GM21515 (cell line): ENCODE results near the gene APOH.

Experiments
- ATAC-seq: cut with Tn5 transposase; IDR thresholded peaks from one replicate; pipeline ENCODE4 v1.9.1; 2021; ENCODE audit not compliant: unreplicated experiment

The APOH gene

DNA sequence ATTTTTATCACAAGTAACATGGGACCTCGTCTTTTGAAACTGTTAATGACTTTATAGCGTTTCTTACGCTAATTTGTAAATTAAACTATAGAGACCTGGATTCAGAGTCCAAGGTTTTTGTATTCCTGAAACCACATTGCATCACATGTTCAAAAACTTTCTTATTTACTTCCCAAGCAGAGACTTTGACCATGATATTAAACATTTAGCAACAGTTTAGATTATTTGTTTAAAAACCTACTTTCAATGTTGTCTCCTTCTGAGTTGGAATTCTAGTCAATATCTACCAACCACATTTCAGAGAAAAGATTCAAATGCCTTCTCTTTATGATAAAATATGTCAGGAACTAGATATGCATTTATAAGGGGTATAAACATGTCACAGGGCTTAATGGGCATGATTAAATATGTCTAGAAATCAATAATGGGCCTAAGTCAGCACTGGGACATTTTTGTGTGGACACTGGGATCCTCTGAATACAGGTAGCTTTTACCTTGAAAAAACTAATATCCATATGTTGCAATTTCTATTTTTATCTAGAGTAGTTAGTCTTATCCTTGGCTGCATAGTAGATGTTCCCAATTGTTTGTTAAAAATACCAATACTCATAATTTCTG is 6.3 kb upstream of the APOH start:
- no peak for ATAC-seq

GRCh38 chr17:66234611-66235010 is 5.4 kb upstream of the APOH start:
- ATAC-seq, result no peak

DNA sequence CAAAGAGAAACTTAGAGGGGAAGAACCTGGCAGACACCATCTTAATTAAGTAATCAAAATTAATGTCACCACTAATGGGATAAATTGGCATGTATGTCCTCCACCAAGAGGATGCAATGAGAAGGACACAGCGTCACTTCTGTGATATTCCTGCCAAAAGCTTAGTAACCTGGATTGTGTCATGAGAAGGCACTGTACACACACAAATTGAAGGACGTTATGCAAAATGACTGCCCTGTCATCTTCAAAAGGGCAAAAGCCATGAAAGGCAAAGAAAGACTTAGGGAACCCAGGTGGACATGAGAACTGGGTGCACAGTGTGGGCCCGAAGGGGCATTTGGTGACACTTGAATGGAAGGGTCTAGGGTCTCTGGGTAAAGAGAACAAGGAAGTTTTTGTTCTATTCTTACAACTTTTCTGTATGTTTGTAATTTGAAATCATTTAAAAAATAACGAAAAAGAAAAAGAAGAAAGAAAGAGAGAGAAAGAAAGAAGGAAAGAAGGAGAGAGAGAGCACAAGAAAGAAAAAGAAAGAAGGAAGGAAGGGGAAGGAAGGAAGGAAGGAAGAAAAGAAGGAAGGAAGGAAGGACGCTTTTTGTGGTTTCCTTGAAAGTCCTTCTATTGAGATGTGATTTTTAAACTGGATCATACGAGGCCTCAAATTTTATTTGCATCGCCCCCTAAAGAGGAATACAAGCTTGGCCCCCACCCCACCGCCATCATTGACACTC is 4.0 kb upstream of the APOH start:
- ATAC-seq, result no peak

- ATAC-seq, result no peak
Measured at GRCh38 chr17:66230922-66231591, 1.8 kb upstream of the APOH start.

- no peak for ATAC-seq
Measured at GRCh38 chr17:66229783-66230538, 746 bp upstream of the APOH start.

DNA sequence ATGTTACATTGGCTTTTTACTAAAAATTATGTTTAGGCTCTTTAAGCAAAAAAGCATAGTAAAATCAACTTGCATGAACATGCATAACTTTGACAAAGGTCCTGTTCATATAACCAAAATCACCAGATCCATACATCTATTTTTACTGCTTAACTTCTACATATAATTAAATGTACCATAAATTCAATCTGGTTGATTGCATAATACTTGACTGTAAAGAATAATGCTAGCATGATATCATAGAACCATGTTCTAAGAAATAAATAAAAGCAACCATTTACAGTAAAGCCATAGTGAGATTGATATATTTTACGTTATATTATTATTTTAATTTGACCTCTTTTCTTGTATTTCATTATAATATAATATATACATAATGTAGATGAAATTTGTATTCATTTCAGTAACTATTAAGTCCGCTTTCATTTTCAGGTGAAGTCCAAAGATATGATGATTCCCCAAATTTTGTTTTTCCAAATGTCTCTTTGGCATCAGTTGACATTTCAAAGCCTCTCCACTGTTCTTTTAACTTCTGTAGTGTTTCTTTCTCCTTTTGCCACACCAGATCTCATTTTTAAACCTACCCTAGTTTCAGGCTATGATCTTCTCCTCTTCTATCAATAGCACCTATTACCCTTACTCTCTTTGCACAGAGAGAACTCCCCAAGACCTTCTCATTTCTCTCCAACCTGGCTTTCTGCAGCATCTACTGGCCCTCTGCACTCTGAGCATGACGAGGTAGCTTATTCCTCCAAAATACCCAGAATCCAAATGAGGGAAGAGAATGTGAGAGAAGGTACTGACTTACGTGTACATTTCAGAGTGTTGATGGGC is 1.8 kb downstream of the APOH start:
- no peak for ATAC-seq

- no peak for ATAC-seq
Measured at GRCh38 chr17:66222798-66223350, 6.3 kb downstream of the APOH start.

- ATAC-seq, result no peak
Measured at GRCh38 chr17:66221755-66222530, 7.3 kb downstream of the APOH start.

- ATAC-seq, result no peak
Measured at GRCh38 chr17:66221343-66221742, 7.9 kb downstream of the APOH start.

DNA sequence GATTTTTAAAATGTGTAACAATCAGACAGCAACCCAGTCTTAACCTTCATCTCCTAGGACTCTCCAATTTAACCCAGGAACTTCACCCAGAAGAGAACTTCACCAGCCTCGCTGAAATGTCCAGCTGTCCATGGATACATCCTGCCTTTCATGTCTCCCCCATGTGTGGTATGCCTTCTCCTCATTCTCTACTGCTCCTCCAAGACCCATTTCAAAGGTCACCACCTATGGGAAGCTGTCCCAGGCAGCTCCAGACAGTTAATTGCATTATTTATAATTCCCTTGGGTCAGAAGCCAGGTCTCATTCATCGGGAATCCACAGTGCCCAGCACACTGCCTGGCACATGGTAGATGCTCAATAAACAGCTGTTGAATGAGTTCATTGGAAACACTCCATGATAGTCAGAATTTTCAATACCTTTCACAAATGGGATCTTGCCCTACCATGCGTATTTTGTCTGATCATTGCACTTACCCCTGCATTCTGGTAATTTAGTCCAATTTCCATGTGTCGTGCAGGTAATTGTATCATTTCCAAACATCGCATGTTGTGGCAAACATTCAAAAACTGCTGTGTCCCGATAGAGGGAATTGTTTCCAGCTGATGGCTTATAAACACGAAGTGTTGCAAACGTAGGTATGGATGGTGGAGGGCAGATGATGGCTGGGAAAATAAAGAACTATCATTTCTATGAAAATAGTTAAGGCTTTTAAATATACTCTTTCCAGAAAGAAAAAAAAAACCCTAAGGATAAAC is 9.0 kb downstream of the APOH start:
- no peak for ATAC-seq

DNA sequence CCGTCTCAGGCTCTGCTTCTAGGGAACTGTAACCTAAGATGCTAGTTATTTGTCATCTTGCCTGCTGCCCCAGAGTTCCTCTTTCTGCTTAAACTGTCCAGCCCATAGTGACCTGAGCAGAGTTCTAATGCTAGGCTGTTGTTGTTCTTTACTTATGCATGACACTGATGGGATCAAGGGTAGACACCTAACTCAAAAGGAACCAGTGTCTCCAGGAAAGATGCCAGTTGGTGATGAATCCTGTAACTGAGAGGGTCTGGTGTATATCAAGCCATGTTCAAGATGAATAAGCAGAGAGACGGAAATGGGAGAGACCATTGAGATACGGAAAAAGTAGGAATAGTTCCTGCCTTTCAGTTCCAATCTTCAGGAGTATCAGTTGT is 13.7 kb downstream of the APOH start:
- ATAC-seq, result no peak

GRCh38 chr17:66214884-66215528 is 14.2 kb downstream of the APOH start:
- ATAC-seq, result no peak

GRCh38 chr17:66211047-66211810 is 18.0 kb downstream of the APOH start:
- no peak for ATAC-seq

GRCh38 chr17:66210208-66210574 is 19.0 kb downstream of the APOH start:
- ATAC-seq, result no peak

DNA sequence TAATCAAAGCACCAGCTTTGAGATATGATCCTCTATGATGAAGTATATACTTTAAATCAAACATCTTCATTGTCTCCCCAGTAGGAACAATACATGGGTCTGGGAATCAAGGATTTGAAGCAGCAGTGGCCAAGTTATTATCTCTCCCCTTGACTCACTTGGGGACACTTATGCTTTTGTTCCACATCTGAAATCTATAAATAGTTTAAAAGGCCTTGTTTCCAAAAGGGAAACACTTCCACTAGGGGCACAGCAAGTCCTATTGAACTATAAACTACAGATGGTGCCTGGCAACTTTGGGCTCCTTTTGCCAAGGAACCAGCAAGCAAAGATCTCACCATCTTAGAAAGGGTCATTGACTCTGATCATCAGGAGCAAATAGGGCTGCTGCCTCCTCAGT is 21.3 kb downstream of the APOH start:
- ATAC-seq, result no peak

GRCh38 chr17:66203274-66204015 is 25.8 kb downstream of the APOH start:
- no peak for ATAC-seq

DNA sequence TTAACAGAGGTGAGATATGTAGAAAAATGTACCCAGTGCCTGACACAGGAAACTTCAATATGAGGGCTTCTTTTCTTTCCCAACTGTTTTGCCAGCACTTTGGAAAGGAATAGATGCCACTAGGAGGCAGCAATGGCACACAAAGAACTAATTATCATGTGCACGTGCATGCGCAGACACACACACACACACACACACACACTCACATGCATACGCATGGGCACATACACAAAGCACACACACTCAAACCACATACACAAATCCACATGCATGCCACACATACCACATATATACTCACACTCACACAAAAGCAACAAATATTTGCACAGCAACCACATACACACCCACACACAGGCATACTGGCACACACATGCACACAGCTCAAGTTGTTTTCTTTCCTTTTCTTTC is 28.5 kb downstream of the APOH start:
- ATAC-seq, result no peak
